Esophagus squamous epithelium (tissue), 5 donors: ENCODE data around the gene EVA1A. TPM values are rescaled to one million over a fixed set of nuclear protein-coding genes. Genes with fewer than 3 reads are reported as not detected.

Source experiments
- DNase-seq: peaks from one replicate; lab custom pipeline; 2025; lab: John Stamatoyannopoulos, UW
- H3K27ac ChIP-seq, 4 donors: fragments of 200-600 bp; sonication (generic); one replicate each; pipeline ENCODE4 v1.5.1; 2016 to 2019; ENCODE audit warnings: mild to moderate bottlenecking in 1 of 4
- H3K27me3 ChIP-seq, 4 donors: fragments of 200-600 bp; sonication (generic); 1 replicate in 3 of 4; 2 replicates in 1 of 4; pipeline versions ENCODE4 v1.5.1 to v1.6.0; 2017 to 2021; ENCODE audit warnings: antibody characterized with exemption in 1 of 4
- H3K36me3 ChIP-seq, 3 donors: fragments of 200-600 bp; sonication (generic); one replicate each; pipeline ENCODE4 v1.5.1; 2016 to 2019
- H3K4me1 ChIP-seq, 3 donors: fragments of 200-600 bp; sonication (generic); one replicate each; pipeline ENCODE4 v1.5.1; 2017 to 2019
- H3K4me3 ChIP-seq, 4 donors: fragments of 200-600 bp; sonication (generic); 1 replicate in 3 of 4; 2 replicates in 1 of 4; pipeline ENCODE4 v1.5.1; 2016 to 2019; ENCODE audit warnings: mild to moderate bottlenecking in 2 of 4, moderate library complexity in 1 of 4
- H3K9me3 ChIP-seq, 3 donors: fragments of 200-600 bp; sonication (generic); one replicate each; pipeline ENCODE4 v1.5.1; 2016 to 2019
- CTCF ChIP-seq, 6 experiments: fragments of 450-650 bp in 4 of 6; fragments of 200-600 bp in 2 of 6; sonication (generic) in 2 of 6; IDR thresholded peaks; one replicate each; pipeline ENCODE4 v1.5.1; 2016 to 2019; ENCODE audit warnings: antibody characterized with exemption in 6 of 6, mild to moderate bottlenecking in 4 of 6, moderate library complexity in 4 of 6
- POLR2A ChIP-seq, 4 donors: fragments of 450-650 bp; IDR thresholded peaks; one replicate each; pipeline ENCODE4 v1.6.1; 2017; ENCODE audit warnings: antibody characterized with exemption in 4 of 4, mild to moderate bottlenecking in 4 of 4, moderate library complexity in 3 of 4
- WGBS, 2 donors: methylation state at CpG; one replicate each; pipeline ENCODE4 v1.1.5; 2018; 5-methylcytosine and 5-hydroxymethylcytosine counted together
- intact Hi-C: fragments of 100-400 bp; cut with DNase I; formaldehyde crosslinking; loops from one replicate; pipeline ENCODE4 v1.15.0; 2022
- total RNA-seq, 4 donors: library from RNA; depleted of rRNA; stranded (reverse); fragments of >200 nt; gene quantifications; one replicate each; pipeline ENCODE4 v1.1.0, GENCODE V29; 2016
- donor health status: DM: yes; HTN: yes; CAD: no.

EVA1A gene
- total RNA-seq, 4 donors from 2014 or later = 0.26 to 9.4 (median 2.3) TPM; not detected in 1

GRCh38 chr2:75589391-75590105 is 28.8 kb upstream of the EVA1A start:
- Histone ChIP-seq H3K4me1 (peaks cover 0 to 9% (median 0%) of the 10 kb centered on the region in 3 donors), H3K27me3 (no peaks in the 10 kb centered on the region), H3K9me3 (no peaks in the 10 kb centered on the region), H3K36me3 (no peaks in the 10 kb centered on the region), H3K4me3 (no peak overlapping the region), H3K27ac (no peak overlapping the region)
- no peak for DNase-seq
- 54 to 58% methylated on average over 4 of the region's 4 CpGs for WGBS, 2 donors
- intact Hi-C loops = no loop called here
- TF ChIP-seq POLR2A (IDR thresholded peaks at IDR 0.05) (no peak), CTCF (IDR thresholded peaks at IDR 0.05) (no peak)

GRCh38 chr2:75587954-75588587 is 27.3 kb upstream of the EVA1A start:
- 85 to 88% methylated on average over 5 of the region's 5 CpGs for WGBS, 2 donors
- no peak for DNase-seq
- Histone ChIP-seq H3K27ac (no peak overlapping the region), H3K4me1 (peaks cover 0 to 9% (median 0%) of the 10 kb centered on the region in 3 donors), H3K9me3 (no peaks in the 10 kb centered on the region), H3K4me3 (no peak overlapping the region), H3K36me3 (no peaks in the 10 kb centered on the region), H3K27me3 (no peaks in the 10 kb centered on the region)
- TF ChIP-seq CTCF (IDR thresholded peaks at IDR 0.05) (no peak), POLR2A (IDR thresholded peaks at IDR 0.05) (no peak)
- intact Hi-C loops = no loop called here

- intact Hi-C loops = no loop called here
- Histone ChIP-seq H3K4me3 (no peak overlapping the region), H3K9me3 (no peaks in the 10 kb centered on the region), H3K36me3 (no peaks in the 10 kb centered on the region), H3K27me3 (no peaks in the 10 kb centered on the region), H3K27ac (no peak overlapping the region), H3K4me1 (peaks cover 0 to 4% (median 0%) of the 10 kb centered on the region in 3 donors)
- TF ChIP-seq POLR2A (IDR thresholded peaks at IDR 0.05) = no peak
- TF ChIP-seq CTCF (IDR thresholded peaks at IDR 0.05) = no peak
- WGBS, 2 donors = 83 to 88% methylated on average over 2 of the region's 2 CpGs
- DNase-seq = no peak
These were observed 26.2 kb upstream of the EVA1A start for GRCh38 chr2:75586971-75587370.

GRCh38 chr2:75582840-75583239 is 22.1 kb upstream of the EVA1A start:
- H3K27me3 ChIP-seq = no peaks in the 10 kb centered on the region

More at GRCh38 chr2:75582840-75583239, 22.1 kb upstream of the EVA1A start:
- H3K36me3 ChIP-seq = no peaks in the 10 kb centered on the region
- H3K4me1 ChIP-seq = no peaks in the 10 kb centered on the region
- WGBS, 2 donors = 64 to 68% methylated on average over 1 of the region's 1 CpG
- H3K27ac ChIP-seq = no peak overlapping the region
- no peak for TF ChIP-seq POLR2A (IDR thresholded peaks at IDR 0.05)
- TF ChIP-seq CTCF (IDR thresholded peaks at IDR 0.05) = no peak
- no peaks in the 10 kb centered on the region for H3K9me3 ChIP-seq
- no peak for DNase-seq
- H3K4me3 ChIP-seq = no peak overlapping the region
- intact Hi-C loops = no loop called here
